T-helper 1 cell treated with Interleukin-12 subunit alpha and Interleukin-12 subunit beta and Interleukin-4 antibody, amounts not matched to agents 30 μg/mL and 1 μg/mL, for 36 hours (primary cell): ENCODE data around the gene DGCR6.
"Not testable (repeated sequence)": the region's sequence is repeated elsewhere in the genome, so short reads cannot be mapped to it uniquely, and the experiment has no call there.

Experiments
- H3K27ac Mint-ChIP-seq: one replicate; pipeline ENCODE4 v1.8.0; 2021; ENCODE audit warnings: mild to moderate bottlenecking, mixed read lengths
- H3K27me3 Mint-ChIP-seq: one replicate; pipeline ENCODE4 v1.8.0; 2021; ENCODE audit warnings: low read depth, mixed read lengths
- H3K36me3 Mint-ChIP-seq: one replicate; pipeline ENCODE4 v1.8.0; 2021; ENCODE audit warnings: low read depth, mixed read lengths
- H3K4me1 Mint-ChIP-seq: one replicate; pipeline ENCODE4 v1.8.0; 2021; ENCODE audit warnings: low read depth, mixed read lengths
- H3K4me3 Mint-ChIP-seq: one replicate; pipeline ENCODE4 v1.8.0; 2021; ENCODE audit warnings: mild to moderate bottlenecking, moderate library complexity, mixed read lengths
- H3K9me3 Mint-ChIP-seq: one replicate; pipeline ENCODE4 v1.8.0; 2021; ENCODE audit warnings: mixed read lengths

The DGCR6 gene

GRCh38 chr22:18905540-18906409 is at the start of gene DGCR6:
Gene DGCR6 (plus strand): TSS chr22:18906320. CDS start chr22:18906375, 55 bp downstream.
- H3K9me3 Mint-ChIP-seq = no peaks in the 10 kb centered on the region

GRCh38 chr22:18859314-18859713 is 46.8 kb upstream of the DGCR6 start:
- H3K4me3 Mint-ChIP-seq, H3K4me1 Mint-ChIP-seq, H3K9me3 Mint-ChIP-seq, H3K36me3 Mint-ChIP-seq, H3K27ac Mint-ChIP-seq, H3K27me3 Mint-ChIP-seq: not testable (repeated sequence)

More at GRCh38 chr22:18905540-18906409, at the start of gene DGCR6:
- H3K36me3 Mint-ChIP-seq = no peaks in the 10 kb centered on the region
- no peaks in the 10 kb centered on the region for H3K27me3 Mint-ChIP-seq
- no peak within 1 kb of the TSS for H3K4me3 Mint-ChIP-seq
- H3K27ac Mint-ChIP-seq = no peak within 1 kb of the TSS
- no peaks in the 10 kb centered on the region for H3K4me1 Mint-ChIP-seq

GRCh38 chr22:18881260-18881659 is 24.9 kb upstream of the DGCR6 start:
- H3K36me3 Mint-ChIP-seq, H3K4me3 Mint-ChIP-seq, H3K27me3 Mint-ChIP-seq, H3K4me1 Mint-ChIP-seq, H3K27ac Mint-ChIP-seq, H3K9me3 Mint-ChIP-seq: not testable (repeated sequence)

GRCh38 chr22:18884465-18884864 is 21.7 kb upstream of the DGCR6 start:
- not testable (repeated sequence) for H3K36me3 Mint-ChIP-seq, H3K27me3 Mint-ChIP-seq, H3K4me1 Mint-ChIP-seq, H3K9me3 Mint-ChIP-seq, H3K27ac Mint-ChIP-seq, H3K4me3 Mint-ChIP-seq

- Mint-ChIP-seq H3K4me1 (no peaks in the 10 kb centered on the region), H3K27me3 (no peaks in the 10 kb centered on the region), H3K4me3 (no peak overlapping the region), H3K27ac (no peak overlapping the region), H3K36me3 (no peaks in the 10 kb centered on the region), H3K9me3 (no peaks in the 10 kb centered on the region)
Observed at GRCh38 chr22:18888115-18888514, 18.0 kb upstream of the DGCR6 start.

GRCh38 chr22:18890510-18891192 is 15.5 kb upstream of the DGCR6 start:
- H3K36me3 Mint-ChIP-seq, H3K4me1 Mint-ChIP-seq, H3K27me3 Mint-ChIP-seq, H3K9me3 Mint-ChIP-seq, H3K27ac Mint-ChIP-seq, H3K4me3 Mint-ChIP-seq: not testable (repeated sequence)

- not testable (repeated sequence) for H3K4me3 Mint-ChIP-seq, H3K4me1 Mint-ChIP-seq, H3K9me3 Mint-ChIP-seq
Observed at GRCh38 chr22:18893775-18894174, 12.3 kb upstream of the DGCR6 start.

GRCh38 chr22:18896037-18896657 is 10.0 kb upstream of the DGCR6 start:
- not testable (repeated sequence) for H3K4me3 Mint-ChIP-seq, H3K4me1 Mint-ChIP-seq, H3K27me3 Mint-ChIP-seq

More at GRCh38 chr22:18893775-18894174, 12.3 kb upstream of the DGCR6 start:
- H3K27me3 Mint-ChIP-seq, H3K27ac Mint-ChIP-seq, H3K36me3 Mint-ChIP-seq: not testable (repeated sequence)

GRCh38 chr22:18906410-18906745 is 258 bp downstream of the DGCR6 start:
- not testable (repeated sequence) for H3K27me3 Mint-ChIP-seq, H3K9me3 Mint-ChIP-seq, H3K4me3 Mint-ChIP-seq, H3K4me1 Mint-ChIP-seq, H3K27ac Mint-ChIP-seq, H3K36me3 Mint-ChIP-seq

More at GRCh38 chr22:18896037-18896657, 10.0 kb upstream of the DGCR6 start:
- not testable (repeated sequence) for H3K9me3 Mint-ChIP-seq, H3K36me3 Mint-ChIP-seq, H3K27ac Mint-ChIP-seq

- no peaks in the 10 kb centered on the region for H3K9me3 Mint-ChIP-seq
- no peaks in the 10 kb centered on the region for H3K36me3 Mint-ChIP-seq
- H3K27me3 Mint-ChIP-seq = no peaks in the 10 kb centered on the region
- no peak overlapping the region for H3K4me3 Mint-ChIP-seq
- no peak overlapping the region for H3K27ac Mint-ChIP-seq
- no peaks in the 10 kb centered on the region for H3K4me1 Mint-ChIP-seq
Observed at GRCh38 chr22:18906896-18907295, 776 bp downstream of the DGCR6 start.

GRCh38 chr22:18909556-18909955 is 3.4 kb downstream of the DGCR6 start:
- Mint-ChIP-seq H3K36me3 (no peaks in the 10 kb centered on the region), H3K27ac (no peak overlapping the region), H3K4me3 (no peak overlapping the region), H3K4me1 (no peaks in the 10 kb centered on the region), H3K27me3 (no peaks in the 10 kb centered on the region), H3K9me3 (no peaks in the 10 kb centered on the region)

- H3K27ac Mint-ChIP-seq, H3K4me1 Mint-ChIP-seq, H3K4me3 Mint-ChIP-seq, H3K9me3 Mint-ChIP-seq, H3K27me3 Mint-ChIP-seq, H3K36me3 Mint-ChIP-seq: not testable (repeated sequence)
Observed at GRCh38 chr22:18911535-18911934, 5.4 kb downstream of the DGCR6 start.

- not testable (repeated sequence) for H3K9me3 Mint-ChIP-seq, H3K4me3 Mint-ChIP-seq, H3K4me1 Mint-ChIP-seq, H3K27me3 Mint-ChIP-seq, H3K36me3 Mint-ChIP-seq, H3K27ac Mint-ChIP-seq
Observed at GRCh38 chr22:18912264-18912946, 6.3 kb downstream of the DGCR6 start.

- not testable (repeated sequence) for H3K4me1 Mint-ChIP-seq, H3K9me3 Mint-ChIP-seq, H3K27ac Mint-ChIP-seq, H3K4me3 Mint-ChIP-seq, H3K27me3 Mint-ChIP-seq, H3K36me3 Mint-ChIP-seq
Observed at GRCh38 chr22:18914558-18914957, 8.4 kb downstream of the DGCR6 start.

- not testable (repeated sequence) for H3K27me3 Mint-ChIP-seq, H3K4me1 Mint-ChIP-seq
Observed at GRCh38 chr22:18915550-18915949, 9.4 kb downstream of the DGCR6 start.

More at GRCh38 chr22:18915550-18915949, 9.4 kb downstream of the DGCR6 start:
- H3K4me3 Mint-ChIP-seq, H3K27ac Mint-ChIP-seq, H3K36me3 Mint-ChIP-seq, H3K9me3 Mint-ChIP-seq: not testable (repeated sequence)
